B cell (primary cell): ENCODE results near the gene PRRG4.

Experiments
- CTCF ChIP-seq: fragments of 200-600 bp; IDR thresholded peaks from one replicate; pipeline ENCODE4 v1.8.0; 2022; ENCODE audit warnings: antibody characterized with exemption, mild to moderate bottlenecking
- EZH2 ChIP-seq: IDR thresholded peaks from 2 replicates; pipeline ENCODE4 v1.6.1; 2012; ENCODE audit warnings: borderline replicate concordance, low read depth, mild to moderate bottlenecking, moderate library complexity, low read length; ENCODE audit not compliant: insufficient read depth, poor library complexity, severe bottlenecking

DNA sequence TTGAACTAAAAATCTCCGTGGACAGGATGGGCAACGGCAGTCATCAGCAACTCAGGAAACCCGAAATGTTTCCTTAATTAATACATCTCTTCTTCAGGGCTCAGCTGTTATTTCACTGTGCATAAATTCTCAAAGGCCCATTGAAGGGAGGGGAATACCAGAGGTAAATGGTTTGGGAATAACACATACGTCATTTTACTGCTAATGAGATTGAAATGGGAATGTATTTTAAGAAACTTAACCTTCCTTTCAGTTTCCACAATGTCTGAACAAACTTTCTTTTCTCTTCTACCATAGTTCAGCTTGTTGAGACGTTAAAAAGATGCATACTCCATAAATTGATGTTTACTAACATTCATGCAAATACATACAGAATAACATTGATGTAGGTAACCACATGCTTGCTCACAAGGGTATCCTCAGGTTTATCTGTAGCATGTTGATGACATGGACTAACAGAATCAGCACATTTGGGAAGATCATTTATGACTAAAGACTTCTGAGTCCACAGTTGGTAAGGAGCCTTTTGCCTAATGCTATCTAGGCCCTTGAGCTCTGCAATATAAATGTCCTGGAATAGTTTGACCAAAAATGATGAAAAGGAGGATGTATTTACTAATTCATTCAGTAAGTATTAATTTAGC is 7.7 kb upstream of the PRRG4 start:
- TF ChIP-seq CTCF, result no peak
- TF ChIP-seq EZH2, result no peak
